COLO668 (cell line): Measurements from ENCODE around the gene DNMBP.
"Not testable (repeated sequence)": the region's sequence is repeated elsewhere in the genome, so short reads cannot be mapped to it uniquely, and the experiment has no call there.

Experiments used
- DNase-seq: peaks from one replicate; lab custom pipeline; 2025; ENCODE audit not compliant: unreplicated experiment; lab: John Stamatoyannopoulos, UW

DNMBP gene

GRCh38 chr10:100014071-100014762, 4.5 kb upstream of the DNMBP start:
- DNase-seq = peak; percentile 36

GRCh38 chr10:100013621-100014020, 3.9 kb upstream of the DNMBP start:
- DNase-seq = no peak

GRCh38 chr10:100011906-100012305, 2.2 kb upstream of the DNMBP start:
- not testable (repeated sequence) for DNase-seq

- peak; percentile 77 for DNase-seq
These were observed 409 bp downstream of the DNMBP start for GRCh38 chr10:100009283-100009792.

DNA sequence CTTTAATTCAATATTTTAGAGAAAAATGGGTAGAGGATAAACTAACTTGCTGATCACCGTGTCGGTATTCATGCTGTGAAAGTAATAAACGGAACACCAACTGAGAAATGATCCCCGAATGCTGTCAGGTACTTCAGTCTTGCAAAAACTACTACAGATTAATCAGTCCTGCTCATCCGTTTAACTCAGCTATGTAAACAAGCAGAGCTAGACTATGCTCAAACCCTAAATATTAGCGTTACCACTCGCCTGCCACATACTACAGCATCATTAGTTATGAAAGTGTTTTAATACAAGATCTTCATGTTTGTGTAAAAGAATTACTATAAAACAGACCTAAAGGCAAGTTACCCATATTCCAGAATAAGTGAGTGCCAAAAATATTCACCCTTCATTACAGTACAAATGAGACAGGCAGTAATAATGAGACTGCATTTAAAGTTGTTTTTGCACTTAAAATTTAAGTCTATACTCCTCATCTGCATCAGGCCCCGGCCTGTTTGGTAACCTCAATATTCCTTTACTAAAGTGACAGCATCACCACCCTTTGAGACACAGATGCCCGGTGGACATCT, 952 bp downstream of the DNMBP start:
- DNase-seq = no peak

DNA sequence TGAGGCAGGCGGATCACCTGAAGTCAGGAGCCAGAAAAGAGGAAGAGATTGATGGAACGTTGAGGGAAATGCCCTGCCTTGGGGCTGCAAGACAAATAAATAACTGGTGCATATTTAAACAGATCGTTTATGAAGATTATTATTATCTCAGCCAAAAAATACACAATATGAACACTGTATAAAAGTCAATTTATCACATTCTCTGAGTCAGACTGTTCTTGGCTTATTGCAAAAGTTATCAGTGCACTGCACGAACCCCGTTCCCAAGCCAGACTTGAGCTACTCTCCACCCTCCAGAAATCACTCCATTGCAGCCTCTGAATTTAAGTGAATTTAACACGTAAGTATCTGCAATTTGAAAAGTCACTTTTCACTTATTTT, 1.6 kb downstream of the DNMBP start:
- DNase-seq = no peak

DNA sequence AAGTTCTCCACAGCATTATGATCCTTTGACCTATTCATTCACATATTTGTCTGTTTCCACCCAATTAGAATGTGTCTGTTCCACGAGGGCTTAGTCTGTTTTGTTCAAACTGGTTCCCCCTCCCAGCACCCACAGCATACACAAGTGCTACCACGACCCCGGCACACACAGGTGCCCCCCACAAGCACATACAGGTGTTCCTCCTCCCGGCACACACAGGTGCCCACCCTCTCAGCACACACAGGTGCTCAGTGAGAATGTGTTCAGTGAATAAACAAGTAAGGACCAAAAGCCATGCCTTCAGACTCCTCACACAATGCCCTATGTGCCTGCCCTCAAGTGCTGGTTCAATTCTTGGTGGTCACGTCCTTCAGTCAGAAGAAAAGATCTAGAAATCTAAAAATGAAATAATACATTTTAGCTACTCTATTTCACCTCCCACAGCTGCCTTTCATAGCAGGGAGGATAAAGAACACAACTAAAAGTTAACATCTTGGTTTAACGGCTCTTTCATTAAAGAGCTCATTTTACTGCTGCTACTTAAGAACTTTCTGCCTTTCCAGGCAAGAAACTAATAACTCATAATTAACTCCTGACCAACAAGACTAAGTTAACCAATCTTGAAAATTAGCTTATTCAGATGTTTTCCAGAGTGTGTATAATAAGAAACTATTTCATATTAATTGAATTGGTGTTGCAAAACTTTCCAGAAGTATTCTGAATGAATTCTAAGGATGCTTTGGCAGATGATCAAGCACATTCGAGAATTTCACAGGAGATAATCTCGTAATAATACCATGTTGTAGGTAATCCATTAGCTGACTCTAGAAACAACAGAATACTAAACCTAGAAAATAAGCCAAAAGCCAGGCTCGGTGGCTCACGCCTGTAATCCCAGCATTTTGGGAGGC, 2.3 kb downstream of the DNMBP start:
- DNase-seq = no peak

- no peak for DNase-seq
These were observed 3.4 kb downstream of the DNMBP start for GRCh38 chr10:100006243-100006886.

- DNase-seq = no peak
These were observed 4.8 kb downstream of the DNMBP start for GRCh38 chr10:100004805-100005510.

DNA sequence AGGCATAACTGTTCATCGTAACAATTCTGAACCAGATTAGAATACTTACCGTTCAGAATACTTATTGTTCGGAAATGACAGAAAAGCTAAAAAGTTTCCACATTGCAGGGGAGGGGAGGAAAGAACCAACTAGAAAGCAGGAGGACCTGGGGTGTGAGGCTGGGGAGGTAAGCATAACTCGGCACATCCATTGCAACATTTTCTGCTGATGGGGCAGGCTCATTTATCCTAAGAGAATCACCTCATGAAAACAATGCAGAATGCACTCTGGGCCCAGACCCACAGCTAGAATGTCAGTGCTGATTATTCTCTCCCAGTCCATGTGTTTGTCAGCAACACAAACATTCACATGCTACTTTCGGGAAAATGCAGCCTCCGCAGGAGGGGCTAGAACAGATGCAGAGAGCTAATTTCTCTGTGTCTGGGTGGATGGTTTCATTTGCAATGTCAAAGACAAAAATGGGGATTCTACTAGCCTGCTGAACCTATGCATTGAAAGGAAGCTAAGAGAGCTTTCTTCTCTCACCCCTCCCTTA, 9.6 kb downstream of the DNMBP start:
- no peak for DNase-seq

GRCh38 chr10:99999319-100000108, 10.2 kb downstream of the DNMBP start:
- DNase-seq = no peak

GRCh38 chr10:99998889-99999288, 10.9 kb downstream of the DNMBP start:
- DNase-seq = no peak

DNA sequence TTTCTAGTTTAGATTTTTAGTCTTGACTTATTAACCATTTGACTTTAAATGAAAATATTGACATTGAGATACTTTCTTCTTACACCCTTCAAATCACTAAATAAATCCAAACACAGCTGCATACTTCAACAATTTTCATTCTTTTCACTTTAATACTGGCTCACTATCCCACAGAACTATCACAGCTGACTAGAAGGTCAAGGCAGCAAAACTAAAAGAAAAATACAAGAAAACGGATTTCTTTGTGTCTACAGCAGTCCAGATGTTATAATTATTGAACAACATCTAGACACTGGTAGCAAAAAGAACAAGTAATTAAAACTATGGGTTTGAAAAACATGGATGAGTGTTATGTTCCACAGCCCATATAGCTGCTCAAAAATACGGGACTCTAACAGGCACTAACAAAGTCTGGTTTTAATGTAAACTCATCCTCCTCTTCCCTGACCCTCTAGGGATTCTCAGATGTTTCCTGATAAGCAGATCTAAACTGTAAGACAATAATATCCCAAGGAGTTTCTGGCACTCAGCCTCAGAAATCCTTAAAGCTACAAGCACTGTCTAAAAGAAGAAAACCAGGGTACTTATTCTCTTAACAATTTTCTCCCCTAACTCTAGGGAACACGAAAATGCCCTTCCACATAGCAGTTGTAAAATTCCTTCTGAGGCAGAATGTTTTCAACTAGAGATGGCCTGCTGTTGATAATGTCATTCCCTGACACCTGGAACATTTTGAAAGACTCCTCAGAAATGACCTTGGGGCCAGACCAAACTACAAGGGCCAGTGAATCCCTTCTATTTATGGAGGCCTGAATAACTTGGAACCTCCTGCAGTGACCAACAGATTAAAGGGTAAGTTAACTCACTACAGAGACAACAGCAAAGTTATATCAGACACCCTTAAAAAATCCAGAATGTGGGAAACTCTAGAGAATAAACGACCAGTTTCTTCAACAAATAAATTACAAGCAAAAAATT, 12.8 kb downstream of the DNMBP start:
- DNase-seq = no peak

- DNase-seq = no peak
These were observed 14.0 kb downstream of the DNMBP start for GRCh38 chr10:99995713-99996112.

GRCh38 chr10:99995269-99995668, 14.5 kb downstream of the DNMBP start:
- DNase-seq = no peak

GRCh38 chr10:99994801-99995200, 14.9 kb downstream of the DNMBP start:
- DNase-seq = no peak

GRCh38 chr10:99993701-99994689, 15.8 kb downstream of the DNMBP start:
- no peak for DNase-seq
